Activated T-helper 1 cell treated with anti-CD3 and anti-CD28 coated beads, Interleukin-2, amount 50 U/mL, for 16 hours (primary cell): Measurements from ENCODE around the gene CPNE6.
"Not testable (repeated sequence)": the region's sequence is repeated elsewhere in the genome, so short reads cannot be mapped to it uniquely, and the experiment has no call there.

ENCODE experiments used
- DNase-seq, 2 donors: peaks; one replicate each; pipeline ENCODE4 v3.0.0-alpha.2; 2020; ENCODE audit warnings: low read depth in 1 of 2, low spot score in 1 of 2

The CPNE6 gene

GRCh38 chr14:24071144-24071697, at the start of gene CPNE6:
CPNE6 (plus strand) TSS chr14:24071562; CDS start chr14:24072937, 1,375 bp downstream.
- no peak for DNase-seq

- DNase-seq, result not testable (repeated sequence)
Observed at GRCh38 chr14:24024939-24025418, 46.4 kb upstream of the CPNE6 start.

- not testable (repeated sequence) for DNase-seq
Observed at GRCh38 chr14:24029687-24030086, 41.7 kb upstream of the CPNE6 start.

GRCh38 chr14:24031331-24031730, 40.0 kb upstream of the CPNE6 start:
- DNase-seq, result not testable (repeated sequence)

GRCh38 chr14:24032727-24033418, 38.5 kb upstream of the CPNE6 start:
- DNase-seq, result no peak

- not testable (repeated sequence) for DNase-seq
Observed at GRCh38 chr14:24035769-24036168, 35.6 kb upstream of the CPNE6 start.

- peak; percentile 32 to 51 for DNase-seq
Observed at GRCh38 chr14:24036169-24036962, 35.0 kb upstream of the CPNE6 start.

GRCh38 chr14:24036963-24037657, 34.3 kb upstream of the CPNE6 start:
- not testable (repeated sequence) for DNase-seq

GRCh38 chr14:24037658-24038037, 33.7 kb upstream of the CPNE6 start:
- no peak for DNase-seq

- no peak for DNase-seq
Observed at GRCh38 chr14:24038686-24039085, 32.7 kb upstream of the CPNE6 start.

- no peak for DNase-seq
Observed at GRCh38 chr14:24040692-24041091, 30.7 kb upstream of the CPNE6 start.

- no peak for DNase-seq
Observed at GRCh38 chr14:24042746-24043145, 28.6 kb upstream of the CPNE6 start.

GRCh38 chr14:24049002-24049401, 22.4 kb upstream of the CPNE6 start:
- DNase-seq, result not testable (repeated sequence)

GRCh38 chr14:24050753-24051152, 20.6 kb upstream of the CPNE6 start:
- not testable (repeated sequence) for DNase-seq

GRCh38 chr14:24051176-24051788, 20.1 kb upstream of the CPNE6 start:
- DNase-seq, result no peak

GRCh38 chr14:24051789-24052655, 19.3 kb upstream of the CPNE6 start, which contains the start of gene CARMIL3:
CARMIL3 (plus strand) TSS chr14:24052009; CDS start chr14:24052154, 145 bp downstream.
- DNase-seq, result peak in 1 of 2 donors; percentile 39

- DNase-seq, result peak in 1 of 2 donors; percentile 47
Observed at GRCh38 chr14:24052656-24053547, 18.5 kb upstream of the CPNE6 start.

GRCh38 chr14:24053548-24054323, 17.6 kb upstream of the CPNE6 start:
- no peak for DNase-seq
